HG03342 (cell line): ENCODE results near the gene TPCN1.

Source experiments
- ATAC-seq: cut with Tn5 transposase; IDR thresholded peaks from one replicate; pipeline ENCODE4 v1.9.1; 2021; ENCODE audit warnings: mild to moderate bottlenecking, moderate library complexity; ENCODE audit not compliant: unreplicated experiment

Gene TPCN1

GRCh38 chr12:113301811-113302210 lies 80.5 kb downstream of the TPCN1 start:
- ATAC-seq: no peak

- no peak for ATAC-seq
Measured at GRCh38 chr12:113302466-113302865, 81.2 kb downstream of the TPCN1 start.

GRCh38 chr12:113302886-113303640 lies 81.8 kb downstream of the TPCN1 start:
- ATAC-seq: no peak

- ATAC-seq: no peak
Measured at GRCh38 chr12:113305281-113305856, 84.1 kb downstream of the TPCN1 start.

GRCh38 chr12:113306382-113306781 lies 85.1 kb downstream of the TPCN1 start:
- ATAC-seq: no peak

GRCh38 chr12:113310489-113310888 lies 89.2 kb downstream of the TPCN1 start:
- ATAC-seq: no peak

- ATAC-seq: no peak
Measured at GRCh38 chr12:113314121-113314529, 92.9 kb downstream of the TPCN1 start.

- ATAC-seq: no peak
Measured at GRCh38 chr12:113315358-113315757, 94.1 kb downstream of the TPCN1 start.

GRCh38 chr12:113316155-113316554 lies 94.9 kb downstream of the TPCN1 start:
- ATAC-seq: no peak

GRCh38 chr12:113317122-113317521 lies 95.9 kb downstream of the TPCN1 start:
- no peak for ATAC-seq

- no peak for ATAC-seq
Measured at GRCh38 chr12:113318046-113318656, 96.9 kb downstream of the TPCN1 start.

- ATAC-seq: no peak
Measured at GRCh38 chr12:113318900-113319628, 97.8 kb downstream of the TPCN1 start.

- no peak for ATAC-seq
Measured at GRCh38 chr12:113320401-113320800, 99.1 kb downstream of the TPCN1 start.

GRCh38 chr12:113322343-113322742 lies 101.1 kb downstream of the TPCN1 start:
- ATAC-seq: no peak

GRCh38 chr12:113325916-113326315 lies 104.7 kb downstream of the TPCN1 start:
- no peak for ATAC-seq

- ATAC-seq: no peak
Measured at GRCh38 chr12:113326775-113327395, 105.6 kb downstream of the TPCN1 start.

GRCh38 chr12:113328368-113328889 lies 107.2 kb downstream of the TPCN1 start:
- ATAC-seq: no peak

- ATAC-seq: no peak
Measured at GRCh38 chr12:113329022-113329790, 107.9 kb downstream of the TPCN1 start.

- ATAC-seq: no peak
Measured at GRCh38 chr12:113329791-113330417, 108.6 kb downstream of the TPCN1 start.

GRCh38 chr12:113330505-113330904 lies 109.2 kb downstream of the TPCN1 start:
- ATAC-seq: no peak
